ENCODE data around the gene PLXDC2. TPM values are rescaled to one million over a fixed set of nuclear protein-coding genes. Genes with fewer than 3 reads are reported as not detected.
A peak's percentile ranks its signal among the peaks of the same experiment; 100 is the strongest.
"Not testable (repeated sequence)": the region's sequence is repeated elsewhere in the genome, so short reads cannot be mapped to it uniquely, and the experiment has no call there.

The PLXDC2 gene
- total RNA-seq, 1 donor from 2014 or later: 10.6 TPM

GRCh38 chr10:20156511-20156910, 340.3 kb downstream of the PLXDC2 start:
- FAIRE-seq: no peak
- DNase-seq (ENCODE audit: low spot score in 2 of 2): no peak

GRCh38 chr10:20157314-20157713, 341.1 kb downstream of the PLXDC2 start:
- FAIRE-seq (no peak), DNase-seq (ENCODE audit: low spot score in 2 of 2) (no peak)

- FAIRE-seq (no peak), DNase-seq (ENCODE audit: low spot score in 2 of 2) (no peak)
Measured at GRCh38 chr10:20158086-20158485, 341.9 kb downstream of the PLXDC2 start.

GRCh38 chr10:20162123-20162522, 345.9 kb downstream of the PLXDC2 start:
- no peak for DNase-seq (ENCODE audit: low spot score in 2 of 2)
- no peak for FAIRE-seq

GRCh38 chr10:20166096-20166675, 350.0 kb downstream of the PLXDC2 start:
- no peak for FAIRE-seq
- no peak for DNase-seq (ENCODE audit: low spot score in 2 of 2)

GRCh38 chr10:20170661-20171060, 354.4 kb downstream of the PLXDC2 start:
- FAIRE-seq: peak; percentile 88

GRCh38 chr10:20173046-20173445, 356.8 kb downstream of the PLXDC2 start:
- FAIRE-seq (no peak), DNase-seq (ENCODE audit: low spot score in 2 of 2) (no peak)

More at GRCh38 chr10:20170661-20171060, 354.4 kb downstream of the PLXDC2 start:
- no peak for DNase-seq (ENCODE audit: low spot score in 2 of 2)

GRCh38 chr10:20175719-20176118, 359.5 kb downstream of the PLXDC2 start:
- no peak for DNase-seq (ENCODE audit: low spot score in 2 of 2)
- no peak for FAIRE-seq

GRCh38 chr10:20180766-20181165, 364.5 kb downstream of the PLXDC2 start:
- DNase-seq (ENCODE audit: low spot score in 2 of 2): no peak
- FAIRE-seq: no peak

- FAIRE-seq (no peak), DNase-seq (ENCODE audit: low spot score in 2 of 2) (no peak)
Measured at GRCh38 chr10:20181434-20181833, 365.2 kb downstream of the PLXDC2 start.

- DNase-seq (ENCODE audit: low spot score in 2 of 2): no peak
- FAIRE-seq: no peak
Measured at GRCh38 chr10:20185116-20185515, 368.9 kb downstream of the PLXDC2 start.

- not testable (repeated sequence) for FAIRE-seq; DNase-seq (ENCODE audit: low spot score in 2 of 2)
Measured at GRCh38 chr10:20191392-20191791, 375.2 kb downstream of the PLXDC2 start.

GRCh38 chr10:20195076-20195475, 378.8 kb downstream of the PLXDC2 start:
- DNase-seq (ENCODE audit: low spot score in 2 of 2): no peak
- FAIRE-seq: no peak

GRCh38 chr10:20200758-20201157, 384.5 kb downstream of the PLXDC2 start:
- DNase-seq (ENCODE audit: low spot score in 2 of 2): no peak
- FAIRE-seq: no peak

- FAIRE-seq (no peak), DNase-seq (ENCODE audit: low spot score in 2 of 2) (no peak)
Measured at GRCh38 chr10:20202337-20202736, 386.1 kb downstream of the PLXDC2 start.

- DNase-seq (ENCODE audit: low spot score in 2 of 2) (no peak), FAIRE-seq (no peak)
Measured at GRCh38 chr10:20207653-20208052, 391.4 kb downstream of the PLXDC2 start.

GRCh38 chr10:20209098-20209497, 392.9 kb downstream of the PLXDC2 start:
- FAIRE-seq; DNase-seq (ENCODE audit: low spot score in 2 of 2): not testable (repeated sequence)

GRCh38 chr10:20215547-20216152, 399.4 kb downstream of the PLXDC2 start:
- FAIRE-seq (no peak), DNase-seq (ENCODE audit: low spot score in 2 of 2) (no peak)

GRCh38 chr10:20221356-20221755, 405.1 kb downstream of the PLXDC2 start:
- DNase-seq (ENCODE audit: low spot score in 2 of 2) (no peak), FAIRE-seq (no peak)

GRCh38 chr10:20228729-20229128, 412.5 kb downstream of the PLXDC2 start:
- DNase-seq (ENCODE audit: low spot score in 2 of 2): no peak
- FAIRE-seq: no peak

- DNase-seq (ENCODE audit: low spot score in 2 of 2): no peak
- no peak for FAIRE-seq
Measured at GRCh38 chr10:20232079-20232705, 416.0 kb downstream of the PLXDC2 start.

GRCh38 chr10:20233423-20233822, 417.2 kb downstream of the PLXDC2 start:
- DNase-seq (ENCODE audit: low spot score in 2 of 2) (no peak), FAIRE-seq (no peak)
